HepG2 (cell line): Measurements from ENCODE around the gene SCML1. TPM values are rescaled to one million over a fixed set of nuclear protein-coding genes. Genes with fewer than 3 reads are reported as not detected.

ENCODE experiments used
- ATAC-seq: fragments of 200-7000 bp; cut with Tn5 transposase; 3 replicates; pipeline ENCODE4 v1.9.1; 2020; ENCODE audit warnings: mild to moderate bottlenecking, moderate library complexity
- BruUV-seq: library from RNA; stranded (reverse); fragments of 400-500 nt; replicated peaks from 2 replicates; lab custom pipeline; 2021; lab: Mats Ljungman, UMichigan
- CTCF ChIA-PET: fragments of 300-600 bp; formaldehyde crosslinking; extraction: SDS; loops from one replicate; lab custom pipeline; 2021; ENCODE audit warnings: low total read pairs, inconsistent platforms, low intra/inter-chr PET ratio; lab: Yijun Ruan, JAX
- POLR2A ChIA-PET: fragments of 350-600 bp; sonication (Branson Sonifier 250); formaldehyde crosslinking; loops from one replicate; lab custom pipeline; 2020; ENCODE audit warnings: antibody characterized with exemption, inconsistent platforms; lab: Yijun Ruan, JAX
- DNase-seq: peaks from one replicate; pipeline ENCODE4 v3.0.0-alpha.2; 2015; ENCODE audit warnings: low spot score
- FAIRE-seq: peaks from 3 replicates; lab custom pipeline; 2011; peaks lifted over from hg19 to GRCh38; lab: Jason Lieb, UNC
- H2AFZ ChIP-seq: one replicate; pipeline ENCODE4 v1.6.1; 2011; ENCODE audit warnings: low read length, inconsistent platforms
- H3K27ac ChIP-seq: fragments of 300-600 bp; 3 replicates; pipeline ENCODE4 v1.8.0; 2011; ENCODE audit warnings: mixed run types, mild to moderate bottlenecking, mixed read lengths, low read length, inconsistent platforms; ENCODE audit not compliant: insufficient read depth; ENCODE audit errors: extremely low read length
- H3K27me3 ChIP-seq, 2 experiments: fragments of 200-600 bp in 1 of 2; 2 replicates in 1 of 2; 3 replicates in 1 of 2; pipeline versions ENCODE4 v1.6.0 to v1.8.0; 2011; ENCODE audit warnings: low read length in 2 of 2, mild to moderate bottlenecking in 2 of 2, moderate library complexity in 2 of 2, inconsistent platforms in 1 of 2; ENCODE audit not compliant: insufficient read depth in 2 of 2, control insufficient read depth in 1 of 2
- H3K36me3 ChIP-seq, 2 experiments: fragments of 200-600 bp in 1 of 2; replicated peaks in 1 of 2; 2 replicates in 1 of 2; 3 replicates in 1 of 2; pipeline versions ENCODE4 v1.5.1 to v1.8.0; 2011; ENCODE audit warnings: low read length in 2 of 2, inconsistent platforms in 1 of 2; ENCODE audit not compliant: insufficient read depth in 2 of 2, control insufficient read depth in 1 of 2
- H3K4me1 ChIP-seq: 2 replicates; pipeline ENCODE4 v1.5.1; 2012; ENCODE audit warnings: low read length, inconsistent platforms; ENCODE audit not compliant: insufficient read depth
- H3K4me2 ChIP-seq: 2 replicates; pipeline ENCODE4 v1.6.0; 2011; ENCODE audit warnings: low read depth, low read length, inconsistent platforms
- H3K4me3 ChIP-seq, 3 experiments: fragments of 200-600 bp in 1 of 3; sonication (generic), shearing (Covaris generic) in 1 of 3; replicated peaks in 1 of 3; 2 replicates each; pipeline ENCODE4 v1.5.1; 2011 to 2016; ENCODE audit warnings: low read length in 3 of 3, inconsistent platforms in 2 of 3, low read depth in 2 of 3, mild to moderate bottlenecking in 2 of 3, control low read depth in 1 of 3, mixed read lengths in 1 of 3; ENCODE audit not compliant: insufficient read depth in 1 of 3
- H3K79me2 ChIP-seq: one replicate; pipeline ENCODE4 v1.6.1; 2011; ENCODE audit warnings: low read length, inconsistent platforms; ENCODE audit not compliant: insufficient read depth
- H3K9ac ChIP-seq: 2 replicates; pipeline ENCODE4 v1.6.0; 2011; ENCODE audit warnings: mild to moderate bottlenecking, low read depth, low read length, inconsistent platforms; ENCODE audit not compliant: insufficient read depth
- H3K9me3 ChIP-seq: 2 replicates; pipeline ENCODE4 v1.5.1; 2012; ENCODE audit warnings: mild to moderate bottlenecking, low read length
- H4K20me1 ChIP-seq: 2 replicates; pipeline ENCODE4 v1.6.0; 2011; ENCODE audit warnings: inconsistent platforms, mild to moderate bottlenecking, low read length, moderate library complexity; ENCODE audit not compliant: insufficient read depth
- HES4 ChIP-seq: sonication (generic); formaldehyde crosslinking; IDR thresholded peaks from 2 replicates; pipeline ENCODE4 v1.9.0; 2021; ENCODE audit warnings: mild to moderate bottlenecking, missing genetic modification reagents, borderline replicate concordance
- HNRNPLL ChIP-seq: fragments of 200-400 bp; formaldehyde crosslinking; IDR thresholded peaks from 2 replicates; pipeline ENCODE4 v1.6.1; 2017; ENCODE audit warnings: mild to moderate bottlenecking, low read depth, low read length; ENCODE audit not compliant: poor library complexity, severe bottlenecking
- JUND ChIP-seq: sonication (generic); formaldehyde crosslinking; IDR thresholded peaks from 2 replicates; pipeline ENCODE4 v1.8.0; 2022; ENCODE audit warnings: mild to moderate bottlenecking, missing genetic modification reagents
- KDM5B ChIP-seq: sonication (generic); formaldehyde crosslinking; IDR thresholded peaks from 2 replicates; pipeline ENCODE4 v1.4.0; 2020; ENCODE audit warnings: missing genetic modification reagents, mild to moderate bottlenecking, borderline replicate concordance
- KDM6A ChIP-seq: IDR thresholded peaks from 2 replicates; pipeline ENCODE4 v1.6.1; 2016; ENCODE audit warnings: low read depth
- NCOA2 ChIP-seq: sonication (generic); formaldehyde crosslinking; IDR thresholded peaks from 2 replicates; pipeline ENCODE4 v1.8.0; 2022; ENCODE audit warnings: inconsistent platforms
- PAF1 ChIP-seq: IDR thresholded peaks from 2 replicates; pipeline ENCODE4 v1.6.1; 2016; ENCODE audit warnings: missing genetic modification reagents, missing compliant biosample characterization
- POLR2G ChIP-seq: fragments of 200-400 bp; formaldehyde crosslinking; IDR thresholded peaks from 2 replicates; pipeline ENCODE4 v1.6.1; 2018; ENCODE audit warnings: mild to moderate bottlenecking, low read depth, low read length, moderate library complexity
- RFXAP ChIP-seq: sonication (generic); formaldehyde crosslinking; IDR thresholded peaks from 2 replicates; pipeline ENCODE4 v1.4.0; 2020; ENCODE audit warnings: missing genetic modification reagents, borderline replicate concordance
- SAP130 ChIP-seq: IDR thresholded peaks from 2 replicates; pipeline ENCODE4 v1.6.1; 2016; ENCODE audit warnings: low read depth
- SP4 ChIP-seq: sonication (generic); formaldehyde crosslinking; IDR thresholded peaks from 2 replicates; pipeline ENCODE4 v1.8.1; 2023; ENCODE audit warnings: mild to moderate bottlenecking, missing genetic modification reagents
- ZNF136 ChIP-seq: sonication (generic); formaldehyde crosslinking; IDR thresholded peaks from 2 replicates; pipeline ENCODE4 v1.8.1; 2022; ENCODE audit warnings: low read depth, mild to moderate bottlenecking, moderate library complexity, missing genetic modification reagents
- ZNF260 ChIP-seq: sonication (generic); formaldehyde crosslinking; IDR thresholded peaks from 2 replicates; pipeline ENCODE4 v1.4.0; 2020; ENCODE audit warnings: missing genetic modification reagents, low read depth, mild to moderate bottlenecking, borderline replicate concordance
- ZNF432 ChIP-seq: sonication (generic); formaldehyde crosslinking; IDR thresholded peaks from 2 replicates; pipeline ENCODE4 v1.5.0; 2020; ENCODE audit warnings: missing genetic modification reagents, mild to moderate bottlenecking, borderline replicate concordance
- ZNF605 ChIP-seq: sonication (generic); formaldehyde crosslinking; IDR thresholded peaks from 2 replicates; pipeline ENCODE4 v1.8.0; 2022; ENCODE audit warnings: mild to moderate bottlenecking, missing genetic modification reagents
- ZNF607 ChIP-seq: sonication (generic); formaldehyde crosslinking; IDR thresholded peaks from 2 replicates; pipeline ENCODE4 v1.5.1; 2020; ENCODE audit warnings: missing genetic modification reagents, mild to moderate bottlenecking, borderline replicate concordance
- ZNF629 ChIP-seq: sonication (generic); formaldehyde crosslinking; conservative IDR thresholded peaks from 2 replicates; pipeline ENCODE4 v1.5.0; 2020; ENCODE audit warnings: missing genetic modification reagents
- WGBS: methylation state at CpG from one replicate; pipeline ENCODE4 v1.1.6; 2017; ENCODE audit warnings: low lambda C conversion rate; 5-methylcytosine and 5-hydroxymethylcytosine counted together
- in situ Hi-C: cut with HindIII; loops from 2 replicates; pipeline ENCODE4 v1.10.0; 2017; ENCODE audit warnings: low pct_unique_long_range_greater_than_20kb; ENCODE audit not compliant: extremely low pct_ligation_motif_present
- intact Hi-C: fragments of 100-400 bp; cut with micrococcal nuclease; formaldehyde crosslinking; loops from one replicate; pipeline ENCODE4 v1.10.0; 2022; ENCODE audit not compliant: unreplicated experiment
- polyA plus RNA-seq, 8 experiments: library from polyadenylated mRNA; depleted of rRNA in 3 of 8; stranded (reverse) in 7 of 8; unstranded in 1 of 8; fragments of >200 nt; fragmentation: Illumina TruSeq in 4 of 8; extraction: Trizol in 4 of 8; gene quantifications; 2 replicates each; pipeline versions ENCODE4 v1.2.1 to v1.2.3, GENCODE V29; 2011 to 2016; ENCODE audit warnings: low read depth in 4 of 8, missing spikeins in 1 of 8, mixed read lengths in 1 of 8; ENCODE audit not compliant: insufficient read depth in 1 of 8
- total RNA-seq, 5 experiments: library from RNA; depleted of rRNA; stranded (reverse); fragments of >200 nt; fragmentation: Illumina TruSeq; extraction: Trizol; gene quantifications; 2 replicates each; pipeline ENCODE4 v1.2.3, GENCODE V29; 2016; ENCODE audit warnings: low read depth in 1 of 5
- TF ChIP-seq, protein P1 (sequence below): sonication (generic); formaldehyde crosslinking; IDR thresholded peaks from 2 replicates; pipeline ENCODE4 v1.4.0; 2020; ENCODE audit warnings: missing genetic modification reagents
- TF ChIP-seq, protein P2 (sequence below): sonication (generic); formaldehyde crosslinking; IDR thresholded peaks from 2 replicates; pipeline ENCODE4 v1.5.0; 2020; ENCODE audit warnings: mild to moderate bottlenecking, low read depth, missing genetic modification reagents, borderline replicate concordance

SCML1 gene
- total and polyA plus RNA-seq, 2 of the 13 experiments (the other 11 are each of a cell fraction or from before 2014, with no cell fraction given), result 24.2 to 129 TPM

DNA sequence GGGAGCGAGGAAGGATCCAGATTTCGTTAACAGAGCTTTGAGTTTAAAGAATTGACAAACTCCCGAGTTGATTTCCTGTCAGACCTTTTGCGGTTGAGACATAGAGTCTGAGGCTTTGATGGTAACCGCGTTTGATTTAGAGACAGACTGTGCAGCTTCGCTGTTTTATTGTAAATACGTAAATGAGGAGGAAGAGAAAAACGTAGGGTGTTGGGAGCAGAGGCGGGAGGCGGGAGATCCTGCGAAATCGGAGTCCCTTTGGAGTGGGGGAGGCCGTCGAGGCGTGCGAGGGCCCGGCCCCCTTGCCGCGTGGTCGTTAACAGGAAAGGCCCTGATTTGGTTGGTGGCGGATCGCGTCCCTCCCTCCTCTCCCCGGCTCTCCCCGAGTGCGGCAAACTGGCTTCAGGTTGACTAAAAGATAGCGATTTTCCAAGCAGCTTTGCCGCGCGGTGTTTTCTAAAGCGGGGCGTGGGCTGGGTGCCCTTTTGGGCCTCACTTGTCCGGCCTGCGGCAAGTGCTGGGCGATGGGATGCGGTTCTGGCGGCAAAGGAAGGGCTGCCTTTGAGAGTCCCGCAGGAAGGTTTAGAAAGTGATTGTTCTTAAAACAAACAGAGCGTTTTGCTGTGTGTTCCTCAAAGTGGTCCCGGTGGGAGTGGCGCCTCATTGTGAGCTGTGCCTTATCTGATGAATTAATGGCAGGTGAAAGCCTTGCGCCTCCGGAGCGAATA is 857 bp downstream of the SCML1 start:
- Histone ChIP-seq H3K4me1 (peaks cover 54% of the 10 kb centered on the region), H3K9ac (peak overlapping the region; percentile 90), H3K36me3 (no peaks in the 10 kb centered on the region), H4K20me1 (peaks cover 5% of the 10 kb centered on the region; the same call in 1 of the 2 replicates), H3K4me2 (peak overlapping the region; percentile 73), H3K27ac (peak overlapping the region; percentile 94), H3K79me2 (peaks cover 58% of the 10 kb centered on the region), H2AFZ (no peak overlapping the region), H3K9me3 (no peaks in the 10 kb centered on the region), H3K4me3 (peak overlapping the region; percentile 79 to 82 (median 81)), H3K27me3 (no peaks in the 10 kb centered on the region)
- ChIA-PET POLR2A (interaction anchor here (1.6 kb wide), 1 partner anchor 7 kb away, joined by 14 read pairs; no protein-coding TSS in a partner anchor), CTCF (no interaction called here)
- peak; percentile 59 for ATAC-seq
- in situ Hi-C loops (no loop called here), intact Hi-C loops (no loop called here)
- DNase-seq, result peak; percentile 56
- peak; percentile 91 for FAIRE-seq
- WGBS, result 1% methylated on average over 16 of the region's 45 CpGs
- TSS peak; percentile 83 for BruUV-seq
- no peak for TF ChIP-seq RFXAP
- peak; percentile 42 for TF ChIP-seq HNRNPLL
- TF ChIP-seq ZNF260, result no peak
- TF ChIP-seq SP4 (CRISPR knock-in tag), result no peak
- TF ChIP-seq ZNF136 (CRISPR knock-in tag), result no peak
- no peak for TF ChIP-seq ZNF432
- no peak for TF ChIP-seq ZNF629
- no peak for TF ChIP-seq KDM6A (CRISPR knock-in tag)
- TF ChIP-seq JUND (CRISPR knock-in tag), result no peak
- peak; percentile 37; the same call in 1 of the 2 replicates for TF ChIP-seq POLR2G
- TF ChIP-seq NCOA2, result no peak
- TF ChIP-seq, protein P1, sequence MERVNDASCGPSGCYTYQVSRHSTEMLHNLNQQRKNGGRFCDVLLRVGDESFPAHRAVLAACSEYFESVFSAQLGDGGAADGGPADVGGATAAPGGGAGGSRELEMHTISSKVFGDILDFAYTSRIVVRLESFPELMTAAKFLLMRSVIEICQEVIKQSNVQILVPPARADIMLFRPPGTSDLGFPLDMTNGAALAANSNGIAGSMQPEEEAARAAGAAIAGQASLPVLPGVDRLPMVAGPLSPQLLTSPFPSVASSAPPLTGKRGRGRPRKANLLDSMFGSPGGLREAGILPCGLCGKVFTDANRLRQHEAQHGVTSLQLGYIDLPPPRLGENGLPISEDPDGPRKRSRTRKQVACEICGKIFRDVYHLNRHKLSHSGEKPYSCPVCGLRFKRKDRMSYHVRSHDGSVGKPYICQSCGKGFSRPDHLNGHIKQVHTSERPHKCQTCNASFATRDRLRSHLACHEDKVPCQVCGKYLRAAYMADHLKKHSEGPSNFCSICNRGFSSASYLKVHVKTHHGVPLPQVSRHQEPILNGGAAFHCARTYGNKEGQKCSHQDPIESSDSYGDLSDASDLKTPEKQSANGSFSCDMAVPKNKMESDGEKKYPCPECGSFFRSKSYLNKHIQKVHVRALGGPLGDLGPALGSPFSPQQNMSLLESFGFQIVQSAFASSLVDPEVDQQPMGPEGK (CRISPR knock-in tag), result peak; percentile 46
- no peak for TF ChIP-seq ZNF607 (CRISPR knock-in tag)
- TF ChIP-seq, protein P2, sequence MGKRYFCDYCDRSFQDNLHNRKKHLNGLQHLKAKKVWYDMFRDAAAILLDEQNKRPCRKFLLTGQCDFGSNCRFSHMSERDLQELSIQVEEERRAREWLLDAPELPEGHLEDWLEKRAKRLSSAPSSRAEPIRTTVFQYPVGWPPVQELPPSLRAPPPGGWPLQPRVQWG, result no peak
- peak; percentile 41; the same call in 1 of the 2 replicates for TF ChIP-seq KDM5B (CRISPR knock-in tag)
- TF ChIP-seq HES4, result no peak
- TF ChIP-seq PAF1, result no peak
- TF ChIP-seq ZNF605 (CRISPR knock-in tag), result peak; percentile 45; the same call in 1 of the 2 replicates
- TF ChIP-seq SAP130 (CRISPR knock-in tag), result peak; percentile 74
